ENCODE results near the gene ZNF202. TPM values are rescaled to one million over a fixed set of nuclear protein-coding genes. Genes with fewer than 3 reads are reported as not detected.
"Not testable (repeated sequence)": the region's sequence is repeated elsewhere in the genome, so short reads cannot be mapped to it uniquely, and the experiment has no call there.

Gene ZNF202
- total and polyA plus RNA-seq, 5 experiments from 2014 or later = 5.3 to 30.4 (median 13.2) TPM

DNA sequence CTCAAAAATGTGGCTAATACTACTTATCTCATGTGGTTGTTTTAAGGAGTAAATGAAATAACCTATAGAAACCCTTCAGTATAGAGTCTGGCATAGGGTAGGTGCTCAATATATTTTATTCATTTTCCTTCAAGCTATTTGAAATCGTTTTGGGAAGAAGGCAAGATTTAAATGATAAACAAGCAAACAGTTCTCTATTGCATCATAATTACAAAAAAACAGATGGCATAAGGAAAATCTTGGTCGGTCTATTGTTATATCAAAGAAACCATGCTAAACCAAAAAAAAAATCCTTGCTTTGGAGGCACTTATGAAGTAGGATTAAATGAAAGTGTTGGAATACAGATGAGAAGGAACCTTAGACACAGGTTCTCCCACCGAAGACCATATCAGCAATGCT, 4.7 kb downstream of the ZNF202 start:
- no peak overlapping the region for H3K4me3 Mint-ChIP-seq
- no peaks in the 10 kb centered on the region for H3K9me3 Mint-ChIP-seq
- H3K27ac Mint-ChIP-seq = no peak overlapping the region
- POLR2A ChIA-PET = no interaction called here
- ATAC-seq (no peak), DNase-seq (no peak)
- peaks cover 19 to 43% (median 39%) of the 10 kb centered on the region in 4 donors for H3K4me1 Mint-ChIP-seq
- H3K36me3 Mint-ChIP-seq = peaks cover 9 to 24% (median 20%) of the 10 kb centered on the region in 3 donors
- H3K27me3 Mint-ChIP-seq = no peaks in the 10 kb centered on the region

GRCh38 chr11:123729602-123730001, 11.9 kb downstream of the ZNF202 start:
- peaks cover 0 to 47% (median 7%) of the 10 kb centered on the region in 3 donors for H3K36me3 Mint-ChIP-seq

DNA sequence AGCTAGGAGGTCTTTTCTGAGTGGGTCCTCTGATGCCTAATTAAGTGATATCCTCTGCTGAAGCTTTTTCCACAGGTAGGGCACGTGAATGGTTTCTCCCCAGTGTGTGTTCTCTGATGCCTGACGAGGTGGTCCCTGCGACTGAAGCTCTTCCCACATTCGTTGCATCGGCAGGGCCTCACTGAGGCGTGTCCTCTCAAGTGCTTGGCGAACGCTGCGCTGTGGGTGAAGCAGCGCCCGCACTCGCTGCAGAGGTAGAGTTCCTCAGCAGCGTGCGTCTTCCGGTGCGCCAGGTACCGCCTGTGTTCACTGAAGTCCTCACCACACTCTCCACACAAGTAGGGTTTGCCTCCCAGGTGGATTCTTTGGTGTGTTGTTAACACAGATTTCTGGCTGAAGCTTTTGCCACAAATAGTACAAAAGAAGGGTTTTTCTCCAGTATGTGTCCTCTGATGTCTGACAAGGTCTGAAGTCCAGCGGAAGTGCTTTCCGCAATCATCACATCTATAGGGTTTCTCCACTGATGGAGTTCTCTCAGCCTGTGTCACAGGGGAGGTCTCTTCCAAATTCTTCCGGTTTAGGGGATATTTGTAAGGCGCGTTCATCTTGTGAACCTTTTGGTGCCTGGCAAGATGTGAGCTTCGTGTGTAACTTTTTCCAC, 15.3 kb downstream of the ZNF202 start:
- no peaks in the 10 kb centered on the region for H3K27me3 Mint-ChIP-seq
- H3K4me3 Mint-ChIP-seq = no peak overlapping the region
- H3K4me1 Mint-ChIP-seq = peaks cover 0 to 5% (median 1%) of the 10 kb centered on the region in 4 donors
- no peak for ATAC-seq
- H3K27ac Mint-ChIP-seq = peak overlapping the region in 1 of 10 donors; percentile 53
- H3K36me3 Mint-ChIP-seq = peaks cover 3 to 56% (median 9%) of the 10 kb centered on the region in 3 donors
- DNase-seq = no peak
- H3K9me3 Mint-ChIP-seq = peaks cover 17 to 70% (median 23%) of the 10 kb centered on the region in 9 donors
- POLR2A ChIA-PET = no interaction called here

More at GRCh38 chr11:123729602-123730001, 11.9 kb downstream of the ZNF202 start:
- DNase-seq (no peak), ATAC-seq (no peak)
- Mint-ChIP-seq H3K4me3 (no peak overlapping the region), H3K4me1 (peaks cover 0 to 3% (median under 1%) of the 10 kb centered on the region in 4 donors), H3K27ac (peak overlapping the region in 1 of 10 donors; percentile 79), H3K27me3 (no peaks in the 10 kb centered on the region), H3K9me3 (peaks cover 17 to 40% (median 23%) of the 10 kb centered on the region in 9 donors)
- POLR2A ChIA-PET = interaction anchor here (0.6 kb wide), 1 partner anchor 316 kb away, joined by 3 read pairs; no protein-coding TSS in a partner anchor

DNA sequence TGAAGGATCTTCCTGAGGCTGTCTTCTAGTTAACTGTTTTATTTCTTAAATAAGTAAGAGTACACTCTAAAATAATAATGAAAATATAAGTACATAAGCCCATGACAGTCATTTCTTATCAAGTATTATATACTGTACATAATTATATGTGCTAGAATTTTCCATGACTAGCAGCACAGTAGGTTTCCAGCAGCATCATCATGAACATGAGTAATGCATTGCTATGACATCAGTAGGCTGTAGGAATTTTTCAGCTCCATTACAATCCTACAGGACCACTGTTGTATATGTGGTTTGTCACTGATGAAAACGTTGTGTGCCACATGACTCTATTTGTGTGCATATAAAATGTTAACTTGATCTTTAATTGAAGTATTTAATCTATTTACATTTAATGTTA, 22.0 kb downstream of the ZNF202 start:
- DNase-seq = no peak
- Mint-ChIP-seq H3K9me3 (peaks cover 0 to 29% (median 2%) of the 10 kb centered on the region in 9 donors), H3K27ac (no peak overlapping the region), H3K36me3 (peaks cover 3 to 10% (median 9%) of the 10 kb centered on the region in 3 donors), H3K27me3 (peaks cover 14 to 26% (median 22%) of the 10 kb centered on the region in 5 donors), H3K4me3 (no peak overlapping the region), H3K4me1 (peaks cover 0 to 2% (median under 1%) of the 10 kb centered on the region in 4 donors)
- POLR2A ChIA-PET = no interaction called here
- no peak for ATAC-seq

- Mint-ChIP-seq H3K36me3 (peaks cover 1 to 5% (median 4%) of the 10 kb centered on the region in 3 donors), H3K27ac (no peak overlapping the region), H3K4me1 (peaks cover 0 to 1% (median under 1%) of the 10 kb centered on the region in 4 donors), H3K27me3 (peaks cover 14 to 34% (median 23%) of the 10 kb centered on the region in 5 donors), H3K4me3 (no peak overlapping the region), H3K9me3 (peaks cover 0 to 21% (median 2%) of the 10 kb centered on the region in 9 donors)
- ATAC-seq = no peak
- POLR2A ChIA-PET = no interaction called here
- no peak for DNase-seq
These were observed 23.0 kb downstream of the ZNF202 start for GRCh38 chr11:123718469-123718868.

GRCh38 chr11:123718063-123718462, 23.4 kb downstream of the ZNF202 start:
- H3K4me1 Mint-ChIP-seq = peaks cover 0 to 1% (median under 1%) of the 10 kb centered on the region in 4 donors
- ATAC-seq = no peak
- peaks cover 0 to 1% (median under 1%) of the 10 kb centered on the region in 3 donors for H3K36me3 Mint-ChIP-seq
- POLR2A ChIA-PET = interaction anchor here (0.7 kb wide), 1 partner anchor 28 kb away, joined by 3 read pairs; no protein-coding TSS in a partner anchor
- no peak overlapping the region for H3K27ac Mint-ChIP-seq
- H3K27me3 Mint-ChIP-seq = peaks cover 14 to 34% (median 23%) of the 10 kb centered on the region in 5 donors
- no peak overlapping the region for H3K4me3 Mint-ChIP-seq
- no peak for DNase-seq
- H3K9me3 Mint-ChIP-seq = peaks cover 0 to 16% (median 1%) of the 10 kb centered on the region in 9 donors

DNA sequence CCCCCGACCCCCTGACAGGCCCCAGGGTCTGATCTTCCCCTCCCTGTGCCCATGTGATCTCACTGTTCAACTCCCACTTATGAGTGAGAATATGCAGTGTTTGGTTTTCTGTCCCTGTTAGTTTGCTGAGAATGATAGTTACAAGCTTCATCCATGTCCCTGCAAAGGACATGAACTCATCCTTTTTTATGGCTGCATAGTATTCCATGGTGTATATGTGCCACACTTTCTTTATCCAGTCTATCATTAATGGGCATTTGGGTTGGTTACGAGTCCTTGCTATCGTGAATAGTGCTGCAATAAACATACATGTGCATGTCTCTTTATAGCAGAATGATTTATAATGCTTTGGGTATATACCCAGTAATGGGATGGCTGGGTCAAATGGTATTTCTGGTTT, 28.8 kb downstream of the ZNF202 start:
- ATAC-seq, H3K9me3 Mint-ChIP-seq, H3K4me1 Mint-ChIP-seq, DNase-seq, H3K4me3 Mint-ChIP-seq, H3K27ac Mint-ChIP-seq, POLR2A ChIA-PET, H3K36me3 Mint-ChIP-seq: not testable (repeated sequence)
- H3K27me3 Mint-ChIP-seq = peaks cover 12 to 42% (median 22%) of the 10 kb centered on the region in 5 donors

DNA sequence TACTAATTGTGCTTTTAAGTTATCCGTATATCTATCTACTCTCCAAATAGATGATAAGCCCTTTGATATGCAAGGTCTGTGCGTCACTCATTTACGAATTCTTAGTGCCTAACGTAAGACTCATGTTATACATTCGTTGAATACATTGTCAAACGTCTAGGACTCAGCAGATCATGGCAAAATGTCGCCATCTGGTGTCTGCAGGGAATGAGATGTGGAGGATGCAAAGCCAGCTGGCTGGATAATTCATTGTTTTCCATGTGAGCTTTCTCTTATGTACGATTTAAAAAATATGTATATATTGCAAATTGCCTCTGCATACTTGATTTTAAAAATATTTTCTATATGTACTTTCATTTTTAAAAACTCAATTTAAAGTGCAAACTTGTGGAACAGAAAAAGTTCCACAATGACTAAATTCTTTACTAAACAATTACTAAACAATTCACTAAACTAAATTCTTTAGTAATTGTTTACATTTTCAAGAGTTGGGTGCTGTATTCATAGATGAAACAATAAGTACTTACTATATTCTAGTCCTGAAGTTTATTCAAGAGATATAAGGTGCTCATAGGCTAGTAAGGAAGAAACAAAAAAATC, 33.8 kb downstream of the ZNF202 start:
- Mint-ChIP-seq H3K4me1 (peaks cover 0 to 2% (median 2%) of the 10 kb centered on the region in 4 donors), H3K27ac (no peak overlapping the region), H3K9me3 (no peaks in the 10 kb centered on the region), H3K36me3 (no peaks in the 10 kb centered on the region), H3K4me3 (no peak overlapping the region), H3K27me3 (peaks cover 5 to 19% (median 11%) of the 10 kb centered on the region in 5 donors)
- POLR2A ChIA-PET = interaction anchor here (1.0 kb wide), 1 partner anchor 33 kb away, joined by 3 read pairs; no protein-coding TSS in a partner anchor
- ATAC-seq (peak; percentile 62 to 70), DNase-seq (peak; percentile 39 to 83 (median 56))

GRCh38 chr11:123707206-123707605, 34.3 kb downstream of the ZNF202 start:
- POLR2A ChIA-PET = interaction anchor here (1.0 kb wide), 1 partner anchor 34 kb away, joined by 3 read pairs; no protein-coding TSS in a partner anchor
- DNase-seq = no peak
- Mint-ChIP-seq H3K27me3 (peaks cover 7 to 24% (median 9%) of the 10 kb centered on the region in 5 donors), H3K4me3 (no peak overlapping the region), H3K27ac (no peak overlapping the region), H3K36me3 (no peaks in the 10 kb centered on the region), H3K4me1 (peaks cover 0 to 2% (median 2%) of the 10 kb centered on the region in 4 donors), H3K9me3 (no peaks in the 10 kb centered on the region)
- no peak for ATAC-seq

DNA sequence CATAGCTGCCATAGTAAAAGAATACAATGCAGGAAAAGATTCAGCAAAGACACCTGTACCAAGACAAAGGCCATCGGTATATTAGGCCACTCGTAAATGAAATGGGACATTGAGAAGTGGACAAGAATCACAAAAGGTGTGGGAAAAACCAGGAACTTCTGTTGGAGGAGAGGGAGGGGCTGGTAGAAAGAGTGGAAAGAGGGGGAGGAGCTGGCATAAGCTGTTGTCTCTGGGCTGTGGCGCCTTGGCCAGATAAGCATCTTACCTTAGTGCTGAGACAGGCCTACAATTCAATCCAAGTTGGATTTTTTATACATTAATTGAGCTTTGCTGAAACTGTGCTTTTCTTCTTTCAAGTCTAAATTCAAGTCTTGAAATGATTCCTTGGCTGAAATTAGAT, 37.1 kb downstream of the ZNF202 start:
- Mint-ChIP-seq H3K9me3 (no peaks in the 10 kb centered on the region), H3K4me3 (no peak overlapping the region), H3K36me3 (no peaks in the 10 kb centered on the region), H3K27ac (no peak overlapping the region), H3K27me3 (peaks cover 4 to 27% (median 11%) of the 10 kb centered on the region in 5 donors), H3K4me1 (peaks cover 0 to 4% (median 2%) of the 10 kb centered on the region in 4 donors)
- no peak for ATAC-seq
- no peak for DNase-seq
- POLR2A ChIA-PET = no interaction called here

DNA sequence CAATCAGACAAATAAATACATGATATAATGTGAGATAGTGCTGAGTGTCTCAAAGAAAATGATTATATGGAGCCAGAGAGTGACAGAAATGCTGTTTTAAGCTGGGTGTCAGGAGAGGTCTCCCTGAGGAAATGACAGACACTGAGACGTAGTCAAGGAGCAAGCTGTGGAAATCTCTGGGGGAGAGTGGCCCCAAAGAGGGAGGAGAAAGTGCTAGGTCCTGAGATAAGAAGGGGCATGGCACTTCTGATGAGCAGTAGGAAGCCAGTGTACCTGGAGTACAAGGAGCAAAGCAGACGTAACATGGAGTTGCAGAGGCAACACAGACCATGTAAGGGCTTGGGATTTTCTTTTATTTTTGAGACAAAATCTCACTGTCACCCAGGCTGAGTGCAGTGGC, 38.8 kb downstream of the ZNF202 start:
- POLR2A ChIA-PET = no interaction called here
- DNase-seq (no peak), ATAC-seq (no peak)
- peaks cover 6 to 36% (median 17%) of the 10 kb centered on the region in 5 donors for H3K27me3 Mint-ChIP-seq
- no peak overlapping the region for H3K4me3 Mint-ChIP-seq
- no peaks in the 10 kb centered on the region for H3K9me3 Mint-ChIP-seq
- peaks cover 0 to 4% (median 2%) of the 10 kb centered on the region in 4 donors for H3K4me1 Mint-ChIP-seq
- no peak overlapping the region for H3K27ac Mint-ChIP-seq
- no peaks in the 10 kb centered on the region for H3K36me3 Mint-ChIP-seq

DNA sequence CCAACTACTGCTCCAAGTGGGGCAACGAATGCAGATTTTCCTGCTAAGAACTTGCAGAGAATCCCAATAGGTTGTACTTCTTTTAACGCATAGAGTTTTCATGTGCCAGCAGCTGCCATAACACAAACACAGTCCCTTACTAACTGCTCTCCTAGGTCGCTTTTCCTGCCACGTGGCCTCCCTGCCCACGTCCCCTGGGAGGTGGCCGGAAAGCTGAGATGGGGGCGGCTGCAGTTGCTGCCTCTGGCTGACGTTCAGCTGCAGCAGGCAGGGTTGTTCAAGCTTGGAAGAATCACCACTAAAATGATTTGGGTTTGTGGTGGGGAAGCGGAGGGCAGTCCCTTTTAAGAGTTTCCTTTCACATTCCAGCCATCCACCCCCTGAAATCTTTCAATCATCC, 39.3 kb downstream of the ZNF202 start:
- H3K36me3 Mint-ChIP-seq = no peaks in the 10 kb centered on the region
- ATAC-seq (no peak), DNase-seq (no peak)
- H3K9me3 Mint-ChIP-seq = no peaks in the 10 kb centered on the region
- H3K4me3 Mint-ChIP-seq = no peak overlapping the region
- no peak overlapping the region for H3K27ac Mint-ChIP-seq
- peaks cover 0 to 2% (median 0%) of the 10 kb centered on the region in 4 donors for H3K4me1 Mint-ChIP-seq
- H3K27me3 Mint-ChIP-seq = peaks cover 3 to 41% (median 18%) of the 10 kb centered on the region in 5 donors
- POLR2A ChIA-PET = no interaction called here

DNA sequence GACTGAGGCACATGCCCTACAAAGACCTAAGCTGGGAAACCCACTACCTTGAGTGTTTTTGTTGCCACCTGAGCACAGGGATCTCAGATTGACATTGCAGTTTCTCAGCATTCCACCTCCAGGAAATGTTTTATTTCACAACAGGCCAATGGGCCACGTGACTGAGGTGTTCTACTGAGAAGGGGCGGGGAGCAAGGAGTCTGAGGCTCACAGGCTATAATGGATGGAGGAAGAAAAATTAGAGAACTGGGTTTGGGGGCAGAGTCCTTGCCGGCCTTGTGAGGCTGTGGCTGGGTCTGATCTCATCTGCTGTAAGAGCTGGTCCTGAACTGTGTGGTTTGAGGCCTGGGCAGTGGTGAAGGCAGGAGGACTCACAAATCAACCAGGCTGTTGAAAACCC, 40.7 kb downstream of the ZNF202 start:
- H3K27ac Mint-ChIP-seq = no peak overlapping the region
- peaks cover 0 to 2% (median 0%) of the 10 kb centered on the region in 4 donors for H3K4me1 Mint-ChIP-seq
- DNase-seq = no peak
- H3K9me3 Mint-ChIP-seq = no peaks in the 10 kb centered on the region
- no peak for ATAC-seq
- POLR2A ChIA-PET = interaction anchor here (0.9 kb wide), 1 partner anchor 75 kb away, joined by 3 read pairs; no protein-coding TSS in a partner anchor
- H3K4me3 Mint-ChIP-seq = no peak overlapping the region
- no peaks in the 10 kb centered on the region for H3K36me3 Mint-ChIP-seq
- peaks cover 4 to 52% (median 18%) of the 10 kb centered on the region in 5 donors for H3K27me3 Mint-ChIP-seq

Data from naive thymus-derived CD8-positive, alpha-beta T cell (primary cell).